GM21737 (cell line): ENCODE data around the gene SNX15.

Experiments used
- ATAC-seq: cut with Tn5 transposase; IDR thresholded peaks from one replicate; pipeline ENCODE4 v1.9.1; 2021; ENCODE audit warnings: mild to moderate bottlenecking, moderate library complexity; ENCODE audit not compliant: unreplicated experiment

The SNX15 gene

GRCh38 chr11:65083834-65084597 lies 56.8 kb downstream of the SNX15 start, which contains the start of the genes CDCA5 and ZFPL1:
TSS of gene CDCA5 (minus strand) at chr11:65084040. CDS start at chr11:65083978, 62 bp downstream.
TSS of gene ZFPL1 (plus strand) at chr11:65084222. CDS start at chr11:65084699, 477 bp downstream.
- ATAC-seq: peak; percentile 60

GRCh38 chr11:65084598-65085375 lies 57.5 kb downstream of the SNX15 start:
- ATAC-seq: peak; percentile 11

- no peak for ATAC-seq
Measured at GRCh38 chr11:65085446-65085845, 58.2 kb downstream of the SNX15 start.

- ATAC-seq: no peak
Measured at GRCh38 chr11:65086809-65087208, 59.6 kb downstream of the SNX15 start.

- no peak for ATAC-seq
Measured at GRCh38 chr11:65087216-65087615, 60.0 kb downstream of the SNX15 start.

DNA sequence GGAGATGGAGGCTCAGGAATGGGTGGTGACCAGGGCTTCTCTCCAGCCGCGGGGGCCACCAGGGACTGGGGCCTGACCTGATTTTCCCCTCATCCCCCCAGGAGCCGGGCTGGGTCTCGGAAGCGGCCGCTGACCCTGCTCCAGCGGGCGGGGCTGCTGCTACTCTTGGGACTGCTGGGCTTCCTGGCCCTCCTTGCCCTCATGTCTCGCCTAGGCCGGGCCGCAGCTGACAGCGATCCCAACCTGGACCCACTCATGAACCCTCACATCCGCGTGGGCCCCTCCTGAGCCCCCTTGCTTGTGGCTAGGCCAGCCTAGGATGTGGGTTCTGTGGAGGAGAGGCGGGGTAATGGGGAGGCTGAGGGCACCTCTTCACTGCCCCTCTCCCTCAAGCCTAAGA lies 60.6 kb downstream of the SNX15 start:
- no peak for ATAC-seq

DNA sequence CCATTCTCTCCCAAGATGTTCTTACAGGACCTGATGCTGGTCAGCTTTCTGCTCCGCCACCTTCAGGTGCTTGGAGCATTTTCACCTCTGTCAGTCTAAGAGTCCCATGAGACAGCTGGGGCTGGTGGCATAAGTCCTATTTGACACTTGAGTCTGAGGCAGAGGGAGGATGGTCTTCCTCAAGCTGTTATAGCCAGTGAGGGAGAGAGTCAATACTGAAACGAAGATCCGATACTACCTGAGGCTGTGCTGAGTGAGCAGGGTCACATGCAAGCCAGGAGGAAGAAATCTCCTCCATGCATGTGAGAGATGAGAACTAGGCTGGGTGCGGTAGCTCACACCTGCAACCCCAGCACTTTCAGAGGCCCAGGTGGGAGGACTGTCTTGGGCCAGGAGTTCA lies 62.4 kb downstream of the SNX15 start:
- no peak for ATAC-seq
